ENCODE measurements around the gene CD302. TPM values are rescaled to one million over a fixed set of nuclear protein-coding genes. Genes with fewer than 3 reads are reported as not detected.

CD302 gene
- polyA plus RNA-seq, 2 of the 4 experiments (the other 2 are of a cell fraction): 2.5 to 8.4 TPM

DNA sequence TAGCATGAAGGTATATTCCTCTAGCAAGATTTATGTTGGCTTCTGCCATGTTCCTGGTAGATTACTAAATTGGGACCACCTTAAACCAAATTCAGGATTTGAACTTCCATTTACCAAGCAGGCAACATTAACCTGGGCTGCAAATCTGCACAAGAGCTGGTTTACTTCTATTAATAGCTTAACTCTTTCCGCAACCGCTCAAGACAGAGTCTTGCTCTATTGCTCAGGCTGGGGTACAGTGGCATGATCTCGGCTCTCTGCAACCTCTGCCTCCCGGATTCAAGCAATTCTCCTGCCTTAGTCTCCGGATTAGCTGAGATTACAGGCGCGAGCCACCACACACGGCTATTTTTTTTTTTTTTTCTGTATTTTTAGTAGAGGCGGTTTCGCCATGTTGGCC lies 77.3 kb downstream of the CD302 start:
- FAIRE-seq (no peak), DNase-seq (ENCODE audit: low read depth in 1 of 2, low spot score in 1 of 2) (no peak), ATAC-seq (no peak)
- CTCF ChIA-PET: interaction anchor here (1.3 kb wide), 2 partner anchors 9 to 15 kb away, joined by 3 to 4 read pairs; partner anchors contain the start of gene MARCHF7
- H3K4me1 ChIP-seq: 0 out of 3 replicates have a peak, but pooled peaks cover 12% of the 10 kb centered on the region
- no peaks in the 10 kb centered on the region for H3K9me3 ChIP-seq
- TF ChIP-seq, protein P1, sequence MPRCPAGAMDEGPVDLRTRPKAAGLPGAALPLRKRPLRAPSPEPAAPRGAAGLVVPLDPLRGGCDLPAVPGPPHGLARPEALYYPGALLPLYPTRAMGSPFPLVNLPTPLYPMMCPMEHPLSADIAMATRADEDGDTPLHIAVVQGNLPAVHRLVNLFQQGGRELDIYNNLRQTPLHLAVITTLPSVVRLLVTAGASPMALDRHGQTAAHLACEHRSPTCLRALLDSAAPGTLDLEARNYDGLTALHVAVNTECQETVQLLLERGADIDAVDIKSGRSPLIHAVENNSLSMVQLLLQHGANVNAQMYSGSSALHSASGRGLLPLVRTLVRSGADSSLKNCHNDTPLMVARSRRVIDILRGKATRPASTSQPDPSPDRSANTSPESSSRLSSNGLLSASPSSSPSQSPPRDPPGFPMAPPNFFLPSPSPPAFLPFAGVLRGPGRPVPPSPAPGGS (IDR thresholded peaks at IDR 0.05): no peak
- TF ChIP-seq RFX5 (IDR thresholded peaks at IDR 0.05) (no peak), HOXA7 (CRISPR knock-in tag; IDR thresholded peaks at IDR 0.05) (no peak), CHD4 (IDR thresholded peaks at IDR 0.05; ENCODE audit: borderline replicate concordance) (no peak), EHF (CRISPR knock-in tag; IDR thresholded peaks at IDR 0.05) (no peak), TP53 (CRISPR knock-in tag; IDR thresholded peaks at IDR 0.05) (no peak), RNF2 (IDR thresholded peaks at IDR 0.05; ENCODE audit: borderline replicate concordance, low read depth) (no peak), TFCP2L1 (CRISPR knock-in tag; IDR thresholded peaks at IDR 0.05) (no peak), KDM1A (IDR thresholded peaks at IDR 0.05; ENCODE audit: low read depth) (no peak), ZSCAN20 (CRISPR knock-in tag; IDR thresholded peaks at IDR 0.05) (no peak), EP300 (IDR thresholded peaks at IDR 0.05) (no peak), HOXB5 (CRISPR knock-in tag; IDR thresholded peaks at IDR 0.05) (no peak), NPAS2 (CRISPR knock-in tag; IDR thresholded peaks at IDR 0.05; ENCODE audit: borderline replicate concordance) (no peak), NR3C1 (IDR thresholded peaks at IDR 0.05) (no peak), SMC3 (IDR thresholded peaks at IDR 0.05) (no peak)
- TF ChIP-seq, protein P2, sequence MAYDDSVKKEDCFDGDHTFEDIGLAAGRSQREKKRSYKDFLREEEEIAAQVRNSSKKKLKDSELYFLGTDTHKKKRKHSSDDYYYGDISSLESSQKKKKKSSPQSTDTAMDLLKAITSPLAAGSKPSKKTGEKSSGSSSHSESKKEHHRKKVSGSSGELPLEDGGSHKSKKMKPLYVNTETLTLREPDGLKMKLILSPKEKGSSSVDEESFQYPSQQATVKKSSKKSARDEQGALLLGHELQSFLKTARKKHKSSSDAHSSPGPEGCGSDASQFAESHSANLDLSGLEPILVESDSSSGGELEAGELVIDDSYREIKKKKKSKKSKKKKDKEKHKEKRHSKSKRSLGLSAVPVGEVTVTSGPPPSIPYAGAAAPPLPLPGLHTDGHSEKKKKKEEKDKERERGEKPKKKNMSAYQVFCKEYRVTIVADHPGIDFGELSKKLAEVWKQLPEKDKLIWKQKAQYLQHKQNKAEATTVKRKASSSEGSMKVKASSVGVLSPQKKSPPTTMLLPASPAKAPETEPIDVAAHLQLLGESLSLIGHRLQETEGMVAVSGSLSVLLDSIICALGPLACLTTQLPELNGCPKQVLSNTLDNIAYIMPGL (CRISPR knock-in tag; IDR thresholded peaks at IDR 0.05; ENCODE audit: borderline replicate concordance): no peak
- WGBS (ENCODE audit: missing lambda C conversion rate): 94% methylated on average over 10 of the region's 10 CpGs
- POLR2A ChIA-PET: no interaction called here
- H3K27ac ChIP-seq: no peak overlapping the region
- no peak overlapping the region for H3K4me3 ChIP-seq
- H3K4me2 ChIP-seq: no peak overlapping the region

Other genes with a start within 250 kb of the CD302 start
- gene BAZ2B, start 181.7 kb downstream of the CD302 start, polyA plus RNA-seq (2011; rRNA removed): 47.4 and 50.6 TPM in 2 replicates
- gene BAZ2B, start 181.7 kb downstream of the CD302 start, polyA plus RNA-seq (2017; fragmentation: RNase III; extraction: RNeasy Plus Mini Kit Qiagen cat#74134 plus additional on column Dnase treatment): 18.0 to 23.9 TPM (median 19.6 TPM) in 3 replicates
- 66.4 and 68.6 TPM in 2 replicates for gene MARCHF7, start 85.7 kb downstream of the CD302 start, polyA plus RNA-seq (2011; rRNA removed)
- 64.3 to 70.7 TPM (median 65.3 TPM) in 3 replicates for gene MARCHF7, start 85.7 kb downstream of the CD302 start, polyA plus RNA-seq (2017; fragmentation: RNase III; extraction: RNeasy Plus Mini Kit Qiagen cat#74134 plus additional on column Dnase treatment)
- gene LY75, start 106.5 kb upstream of the CD302 start, polyA plus RNA-seq (2011; rRNA removed): 0.25 and 0.26 TPM in 2 replicates
- gene LY75, start 106.5 kb upstream of the CD302 start, polyA plus RNA-seq (2017; fragmentation: RNase III; extraction: RNeasy Plus Mini Kit Qiagen cat#74134 plus additional on column Dnase treatment): 0.08 to 0.19 TPM (median 0.08 TPM) in 3 replicates